Loucy (cell line): ENCODE data around the gene THEMIS.

Experiments
- EZH2phosphoT487 ChIP-seq: fragments of 200-600 bp; IDR thresholded peaks from 2 replicates; pipeline ENCODE4 v1.6.1; 2018; ENCODE audit warnings: antibody characterized with exemption, mild to moderate bottlenecking, moderate library complexity, borderline replicate concordance
- TF ChIP-seq, protein P1 (sequence below): fragments of 200-600 bp; sonication (generic); conservative IDR thresholded peaks from 2 replicates; pipeline ENCODE4 v1.5.1; 2014; ENCODE audit warnings: mild to moderate bottlenecking, antibody characterized with exemption, low read length

- TF ChIP-seq, protein P1, sequence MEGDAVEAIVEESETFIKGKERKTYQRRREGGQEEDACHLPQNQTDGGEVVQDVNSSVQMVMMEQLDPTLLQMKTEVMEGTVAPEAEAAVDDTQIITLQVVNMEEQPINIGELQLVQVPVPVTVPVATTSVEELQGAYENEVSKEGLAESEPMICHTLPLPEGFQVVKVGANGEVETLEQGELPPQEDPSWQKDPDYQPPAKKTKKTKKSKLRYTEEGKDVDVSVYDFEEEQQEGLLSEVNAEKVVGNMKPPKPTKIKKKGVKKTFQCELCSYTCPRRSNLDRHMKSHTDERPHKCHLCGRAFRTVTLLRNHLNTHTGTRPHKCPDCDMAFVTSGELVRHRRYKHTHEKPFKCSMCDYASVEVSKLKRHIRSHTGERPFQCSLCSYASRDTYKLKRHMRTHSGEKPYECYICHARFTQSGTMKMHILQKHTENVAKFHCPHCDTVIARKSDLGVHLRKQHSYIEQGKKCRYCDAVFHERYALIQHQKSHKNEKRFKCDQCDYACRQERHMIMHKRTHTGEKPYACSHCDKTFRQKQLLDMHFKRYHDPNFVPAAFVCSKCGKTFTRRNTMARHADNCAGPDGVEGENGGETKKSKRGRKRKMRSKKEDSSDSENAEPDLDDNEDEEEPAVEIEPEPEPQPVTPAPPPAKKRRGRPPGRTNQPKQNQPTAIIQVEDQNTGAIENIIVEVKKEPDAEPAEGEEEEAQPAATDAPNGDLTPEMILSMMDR = no peak
- no peak for TF ChIP-seq EZH2phosphoT487
These were observed 37.8 kb upstream of the THEMIS start for GRCh38 chr6:127938701-127939100.
